Prostate gland (tissue), 2 donors: ENCODE data around the gene DAO. TPM values are rescaled to one million over a fixed set of nuclear protein-coding genes. Genes with fewer than 3 reads are reported as not detected.

Source experiments
- DNase-seq: peaks from one replicate; pipeline ENCODE4 v3.0.0-alpha.2; 2019; ENCODE audit warnings: low spot score
- H3K27ac ChIP-seq, 2 donors: fragments of 200-600 bp; sonication (generic); 2 replicates each; pipeline ENCODE4 v1.5.1; 2017 to 2019
- H3K27me3 ChIP-seq: fragments of 200-600 bp; sonication (generic); replicated peaks from 2 replicates; pipeline ENCODE4 v1.5.1; 2019; ENCODE audit not compliant: insufficient read depth
- H3K36me3 ChIP-seq, 2 donors: fragments of 200-600 bp; sonication (generic); 1 replicate in 1 of 2; 2 replicates in 1 of 2; pipeline versions ENCODE4 v1.5.1 to v1.8.1; 2017 to 2019
- H3K4me1 ChIP-seq: fragments of 200-600 bp; sonication (generic); replicated peaks from 2 replicates; pipeline ENCODE4 v1.5.1; 2019
- H3K4me3 ChIP-seq, 2 donors: fragments of 200-600 bp; sonication (generic); 2 replicates each; pipeline ENCODE4 v1.5.1; 2017 to 2019
- H3K9me3 ChIP-seq: fragments of 200-600 bp; sonication (generic); 2 replicates; pipeline ENCODE4 v1.5.1; 2017
- POLR2A ChIP-seq: fragments of 450-650 bp; IDR thresholded peaks from one replicate; pipeline ENCODE4 v1.6.1; 2016; ENCODE audit warnings: antibody characterized with exemption, mild to moderate bottlenecking
- POLR2AphosphoS5 ChIP-seq: sonication (generic); formaldehyde crosslinking; IDR thresholded peaks from one replicate; pipeline ENCODE4 v1.6.1; 2017; ENCODE audit warnings: antibody characterized with exemption
- WGBS: methylation state at CpG from one replicate; pipeline ENCODE4 v1.1.5; 2018; 5-methylcytosine and 5-hydroxymethylcytosine counted together
- intact Hi-C: fragments of 100-400 bp; cut with DNase I; formaldehyde crosslinking; loops from one replicate; pipeline ENCODE4 v1.14.2; 2022
- total RNA-seq, 2 donors: library from RNA; depleted of rRNA; stranded (reverse); fragments of >200 nt; gene quantifications; one replicate each; pipeline ENCODE4 v1.1.0, GENCODE V29; 2016
- TF ChIP-seq, protein P1 (sequence below), 4 experiments: fragments of 200-600 bp in 2 of 4; fragments of 450-650 bp in 2 of 4; sonication (generic) in 2 of 4; IDR thresholded peaks; 1 replicate in 3 of 4; 2 replicates in 1 of 4; pipeline ENCODE4 v1.5.1; 2016 to 2019; ENCODE audit warnings: antibody characterized with exemption in 4 of 4, mild to moderate bottlenecking in 2 of 4, moderate library complexity in 2 of 4

DAO gene
- total RNA-seq, 2 donors from 2014 or later, result not detected

DNA sequence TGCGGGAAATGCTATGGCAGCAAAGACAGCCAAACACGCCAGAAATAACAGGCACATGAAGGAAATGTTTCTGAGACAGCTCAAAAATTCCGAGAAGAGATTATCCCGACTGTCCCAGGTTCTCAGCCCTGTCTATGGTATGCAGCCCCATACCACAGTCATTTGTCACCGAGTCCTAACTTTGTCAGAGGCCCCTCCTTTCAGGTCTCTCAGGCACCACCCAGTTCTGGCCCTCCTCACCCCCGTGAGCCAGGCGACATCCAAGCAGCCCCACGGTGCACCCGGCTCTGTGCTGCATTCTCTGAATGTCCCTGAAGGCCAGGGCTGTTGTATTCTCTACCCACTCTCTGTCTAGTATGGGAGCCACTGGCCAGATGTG, 46.5 kb upstream of the DAO start:
- peak; percentile 46 for DNase-seq
- no peaks in the 10 kb centered on the region for H3K36me3 ChIP-seq
- no peak overlapping the region for H3K4me3 ChIP-seq
- no peaks in the 10 kb centered on the region for H3K27me3 ChIP-seq
- H3K4me1 ChIP-seq, result no peaks in the 10 kb centered on the region
- intact Hi-C loops, result no loop called here
- no peaks in the 10 kb centered on the region for H3K9me3 ChIP-seq
- peak overlapping the region; percentile 6 to 44 for H3K27ac ChIP-seq
- WGBS, result 27% methylated on average over 9 of the region's 9 CpGs
- TF ChIP-seq POLR2AphosphoS5 (no peak), POLR2A (no peak)
- TF ChIP-seq, protein P1, sequence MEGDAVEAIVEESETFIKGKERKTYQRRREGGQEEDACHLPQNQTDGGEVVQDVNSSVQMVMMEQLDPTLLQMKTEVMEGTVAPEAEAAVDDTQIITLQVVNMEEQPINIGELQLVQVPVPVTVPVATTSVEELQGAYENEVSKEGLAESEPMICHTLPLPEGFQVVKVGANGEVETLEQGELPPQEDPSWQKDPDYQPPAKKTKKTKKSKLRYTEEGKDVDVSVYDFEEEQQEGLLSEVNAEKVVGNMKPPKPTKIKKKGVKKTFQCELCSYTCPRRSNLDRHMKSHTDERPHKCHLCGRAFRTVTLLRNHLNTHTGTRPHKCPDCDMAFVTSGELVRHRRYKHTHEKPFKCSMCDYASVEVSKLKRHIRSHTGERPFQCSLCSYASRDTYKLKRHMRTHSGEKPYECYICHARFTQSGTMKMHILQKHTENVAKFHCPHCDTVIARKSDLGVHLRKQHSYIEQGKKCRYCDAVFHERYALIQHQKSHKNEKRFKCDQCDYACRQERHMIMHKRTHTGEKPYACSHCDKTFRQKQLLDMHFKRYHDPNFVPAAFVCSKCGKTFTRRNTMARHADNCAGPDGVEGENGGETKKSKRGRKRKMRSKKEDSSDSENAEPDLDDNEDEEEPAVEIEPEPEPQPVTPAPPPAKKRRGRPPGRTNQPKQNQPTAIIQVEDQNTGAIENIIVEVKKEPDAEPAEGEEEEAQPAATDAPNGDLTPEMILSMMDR (IDR thresholded peaks at IDR 0.05), result no peak

DNA sequence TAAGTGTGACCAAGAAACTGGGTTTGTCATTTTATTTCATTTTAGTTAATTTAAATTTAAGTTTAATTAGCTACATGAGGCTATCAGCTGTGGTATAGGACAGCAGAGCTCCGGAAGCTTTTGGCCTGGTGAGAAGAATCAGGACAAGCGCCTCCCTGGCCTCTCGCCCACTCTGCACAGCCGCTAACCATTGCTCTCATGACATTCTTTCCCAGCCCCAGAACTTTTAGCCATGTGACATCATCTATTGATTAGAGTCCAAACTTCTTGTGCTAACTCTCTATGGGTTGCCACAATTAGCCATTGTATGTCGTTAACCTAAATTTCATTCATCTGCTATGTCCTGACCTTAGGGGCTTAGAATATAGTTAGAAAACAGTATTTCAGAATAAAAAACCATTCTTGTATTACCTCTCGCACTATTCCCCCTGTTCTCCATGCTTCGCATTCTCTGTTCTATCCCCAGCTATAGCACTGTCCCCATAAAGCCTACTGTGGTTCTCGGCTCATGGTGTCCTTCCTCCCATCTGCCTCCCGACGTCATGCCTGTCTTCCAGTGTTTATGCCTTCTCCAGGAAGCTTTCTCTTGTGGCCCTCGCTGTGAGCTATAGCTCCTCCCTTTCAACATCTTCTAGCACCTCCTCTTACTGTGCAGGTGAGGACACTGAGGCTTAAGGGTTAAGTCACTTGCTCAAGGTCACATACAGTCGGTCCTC, 46.0 kb upstream of the DAO start:
- Histone ChIP-seq H3K9me3 (no peaks in the 10 kb centered on the region), H3K36me3 (no peaks in the 10 kb centered on the region), H3K4me1 (no peaks in the 10 kb centered on the region), H3K4me3 (no peak overlapping the region), H3K27me3 (no peaks in the 10 kb centered on the region), H3K27ac (peak overlapping the region; percentile 6 to 44)
- intact Hi-C loops, result no loop called here
- 77% methylated on average over 12 of the region's 12 CpGs for WGBS
- no peak for DNase-seq
- TF ChIP-seq POLR2AphosphoS5, result no peak
- TF ChIP-seq, protein P1 (IDR thresholded peaks at IDR 0.05), result no peak
- TF ChIP-seq POLR2A, result no peak

DNA sequence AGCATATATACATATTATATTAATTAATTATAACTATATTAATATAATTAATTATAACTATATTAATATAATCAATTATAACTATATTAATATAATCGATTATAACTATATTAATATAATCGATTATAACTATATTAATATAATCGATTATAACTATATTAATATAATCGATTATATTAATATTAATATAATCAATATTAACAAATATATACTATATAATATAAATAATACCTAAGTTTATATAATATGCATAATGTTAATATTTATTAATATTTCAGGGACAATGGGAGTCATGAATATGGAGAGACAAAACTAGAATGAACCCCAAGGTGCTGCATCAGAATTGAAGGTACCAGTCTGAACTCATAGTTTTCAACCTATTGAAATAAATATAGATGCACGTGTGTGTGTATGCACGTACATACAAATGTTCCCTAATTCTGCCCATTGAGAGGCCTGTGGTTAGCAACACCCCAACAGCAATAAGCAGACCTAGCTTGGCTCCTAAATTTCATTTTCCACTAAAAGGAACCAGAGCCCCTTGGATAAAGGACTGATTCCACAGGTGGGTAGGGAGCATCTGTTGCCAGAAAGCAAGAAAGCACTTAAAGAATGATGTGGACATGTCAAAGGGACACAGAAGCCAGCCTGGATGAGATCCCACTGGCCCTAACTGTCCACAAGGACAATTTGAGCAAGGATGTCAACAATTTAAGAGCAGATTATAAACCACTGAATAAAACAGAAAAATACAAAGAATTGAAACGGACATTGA, 43.8 kb upstream of the DAO start:
- 83% methylated on average over 7 of the region's 7 CpGs for WGBS
- DNase-seq, result no peak
- Histone ChIP-seq H3K9me3 (no peaks in the 10 kb centered on the region), H3K4me1 (no peaks in the 10 kb centered on the region), H3K27ac (peak overlapping the region in 1 of 2 donors; percentile 81), H3K27me3 (no peaks in the 10 kb centered on the region), H3K4me3 (no peak overlapping the region), H3K36me3 (no peaks in the 10 kb centered on the region)
- TF ChIP-seq, protein P1 (IDR thresholded peaks at IDR 0.05), result no peak
- TF ChIP-seq POLR2A (no peak), POLR2AphosphoS5 (no peak)
- intact Hi-C loops, result no loop called here

DNA sequence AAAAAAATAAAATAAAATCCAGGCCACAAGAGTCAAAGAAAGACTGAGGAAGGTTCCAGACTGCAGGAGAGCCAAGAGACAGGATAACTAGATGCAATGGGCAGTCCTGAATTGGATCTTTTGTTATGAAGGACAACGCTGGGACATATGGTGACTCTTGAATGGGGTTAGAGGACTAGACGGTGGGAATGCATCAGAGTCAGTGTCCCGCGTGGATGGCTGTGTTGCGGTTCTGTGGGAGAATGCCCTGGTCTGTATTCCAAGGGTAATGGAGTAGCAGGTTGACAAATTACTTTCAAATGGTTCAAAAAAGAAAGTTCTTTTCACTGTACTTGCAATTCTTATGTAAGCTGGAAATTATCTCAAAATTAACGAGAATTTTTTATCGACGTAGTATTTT, 42.7 kb upstream of the DAO start:
- H3K4me3 ChIP-seq, result no peak overlapping the region
- 87% methylated on average over 8 of the region's 8 CpGs for WGBS
- no peaks in the 10 kb centered on the region for H3K36me3 ChIP-seq
- DNase-seq, result no peak
- TF ChIP-seq, protein P1 (IDR thresholded peaks at IDR 0.05), result no peak
- TF ChIP-seq POLR2A (no peak), POLR2AphosphoS5 (no peak)
- H3K27me3 ChIP-seq, result no peaks in the 10 kb centered on the region
- H3K9me3 ChIP-seq, result no peaks in the 10 kb centered on the region
- intact Hi-C loops, result no loop called here
- peak overlapping the region; percentile 81 for H3K27ac ChIP-seq
- H3K4me1 ChIP-seq, result no peaks in the 10 kb centered on the region

DNA sequence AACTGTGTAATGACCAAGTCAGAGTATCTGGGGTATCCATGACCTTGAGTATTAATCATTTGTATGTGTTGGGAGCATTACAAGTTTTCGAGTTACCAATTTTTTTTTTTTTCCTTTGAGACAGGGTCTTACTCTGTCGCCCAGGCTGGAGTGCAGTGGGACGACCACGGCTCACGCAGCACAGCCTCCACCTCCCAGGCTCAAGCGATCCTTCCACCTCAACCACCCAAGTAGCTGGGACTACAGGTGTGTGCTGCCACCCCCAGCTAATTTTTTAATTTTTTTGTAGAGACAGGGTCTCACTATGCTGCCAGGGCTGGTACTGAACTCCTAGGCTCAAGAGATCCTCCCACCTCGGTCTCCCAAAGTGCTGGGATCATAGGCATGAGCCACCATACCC, 42.2 kb upstream of the DAO start:
- H3K36me3 ChIP-seq, result no peaks in the 10 kb centered on the region
- no peaks in the 10 kb centered on the region for H3K27me3 ChIP-seq
- no peaks in the 10 kb centered on the region for H3K9me3 ChIP-seq
- no peak for DNase-seq
- WGBS, result 93% methylated on average over 7 of the region's 7 CpGs
- peak overlapping the region; percentile 81 for H3K27ac ChIP-seq
- intact Hi-C loops, result no loop called here
- no peak overlapping the region for H3K4me3 ChIP-seq
- no peak for TF ChIP-seq POLR2AphosphoS5
- TF ChIP-seq, protein P1 (IDR thresholded peaks at IDR 0.05), result no peak
- no peak for TF ChIP-seq POLR2A
- no peaks in the 10 kb centered on the region for H3K4me1 ChIP-seq
